ENCODE measurements around the gene CCAR1. TPM values are rescaled to one million over a fixed set of nuclear protein-coding genes. Genes with fewer than 3 reads are reported as not detected.
A peak's percentile ranks its signal among the peaks of the same experiment; 100 is the strongest.

CCAR1 gene
- total and polyA plus RNA-seq, 2 of the 13 experiments (the other 11 are each of a cell fraction or from before 2014, with no cell fraction given) = 74.5 to 81.6 TPM

DNA sequence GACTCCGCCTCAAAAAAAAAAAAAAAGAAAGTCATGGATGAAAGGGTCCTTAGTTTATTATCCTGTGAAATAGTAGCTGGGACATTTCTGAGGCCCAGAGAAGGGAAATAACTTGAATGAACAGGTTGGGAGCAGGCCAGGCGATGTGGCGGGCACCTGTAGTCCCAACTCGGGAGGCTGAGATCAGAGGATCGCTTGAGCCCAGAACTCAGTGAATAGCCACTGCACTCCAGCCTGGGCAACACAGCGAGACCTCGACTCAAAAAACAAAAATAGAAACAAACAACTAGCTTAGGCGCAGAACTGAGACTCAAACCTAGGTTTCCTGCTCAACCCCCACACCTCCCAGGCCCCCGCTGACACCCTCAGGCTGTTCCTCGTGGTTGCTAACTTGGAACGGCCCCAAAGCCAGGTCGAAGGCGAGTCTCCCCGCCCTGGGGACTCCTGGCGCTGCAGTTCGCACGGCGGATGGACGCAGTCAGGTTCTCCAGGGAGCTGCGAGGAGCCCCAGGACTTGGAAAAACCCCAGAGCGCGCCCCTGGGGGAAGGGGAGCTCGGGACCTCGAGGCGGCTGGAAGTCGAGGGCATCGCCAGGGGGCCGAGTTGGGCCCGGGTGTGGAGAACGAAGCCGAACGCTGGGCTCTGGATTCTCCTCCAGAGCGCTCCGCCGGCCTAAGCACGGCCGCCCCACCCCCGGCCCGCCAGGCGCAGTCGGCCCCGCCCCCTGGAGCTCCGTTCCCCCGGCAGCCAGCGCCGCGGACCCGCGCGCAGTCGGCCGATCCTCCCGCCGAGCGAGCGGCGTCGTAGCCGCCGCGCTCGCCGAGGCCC, 105.9 kb downstream of the CCAR1 start, which contains the start of gene STOX1 (continued):
- TF ChIP-seq ZNF292 (CRISPR knock-in tag; IDR thresholded peaks at IDR 0.05; ENCODE audit: borderline replicate concordance, low read depth) (peak; percentile 72; the same call in 1 of the 2 replicates), SP1 (IDR thresholded peaks at IDR 0.05) (no peak), SP1 (CRISPR knock-in tag; IDR thresholded peaks at IDR 0.05) (peak; percentile 32; the same call in 1 of the 2 replicates), ZNF333 (CRISPR knock-in tag; IDR thresholded peaks at IDR 0.05; ENCODE audit: borderline replicate concordance) (peak; percentile 29; the same call in 1 of the 2 replicates), ZSCAN25 (CRISPR knock-in tag; IDR thresholded peaks at IDR 0.05) (0 out of 2 replicates have a peak, but pooled peaks have one; percentile 28), FOXO1 (CRISPR knock-in tag; IDR thresholded peaks at IDR 0.05) (no peak), SMAD3 (CRISPR knock-in tag; IDR thresholded peaks at IDR 0.05) (0 out of 2 replicates have a peak, but pooled peaks have one; percentile 28), CHD4 (IDR thresholded peaks at IDR 0.05; ENCODE audit: borderline replicate concordance, low read length) (no peak), LCORL (IDR thresholded peaks at IDR 0.05) (no peak), LCORL (CRISPR knock-in tag; IDR thresholded peaks at IDR 0.05) (peak; percentile 23; the same call in 1 of the 2 replicates), FOXK1 (CRISPR knock-in tag; IDR thresholded peaks at IDR 0.05; ENCODE audit: borderline replicate concordance, low read depth) (no peak), ARNTL (CRISPR knock-in tag; IDR thresholded peaks at IDR 0.05) (0 out of 2 replicates have a peak, but pooled peaks have one; percentile 27), ZNF724P (CRISPR knock-in tag; IDR thresholded peaks at IDR 0.05; ENCODE audit: borderline replicate concordance) (0 out of 2 replicates have a peak, but pooled peaks have one; percentile 28), HDAC1 (CRISPR knock-in tag; IDR thresholded peaks at IDR 0.05) (peak; percentile 65; the same call in 1 of the 2 replicates), ARID2 (CRISPR knock-in tag; IDR thresholded peaks at IDR 0.05; ENCODE audit: borderline replicate concordance) (0 out of 2 replicates have a peak, but pooled peaks have one; percentile 28), ZNF317 (CRISPR knock-in tag; IDR thresholded peaks at IDR 0.05) (0 out of 2 replicates have a peak, but pooled peaks have one; percentile 20), STAG1 (CRISPR knock-in tag; IDR thresholded peaks at IDR 0.05) (peak; percentile 28), ZNF350 (CRISPR knock-in tag; IDR thresholded peaks at IDR 0.05; ENCODE audit: borderline replicate concordance, low read depth) (peak; percentile 55; the same call in 1 of the 2 replicates), NR2F1 (CRISPR knock-in tag; IDR thresholded peaks at IDR 0.05) (no peak), SIN3A (IDR thresholded peaks at IDR 0.05; ENCODE audit: borderline replicate concordance, low read depth, low read length) (no peak), ADNP (CRISPR knock-in tag; IDR thresholded peaks at IDR 0.05) (no peak), DMAP1 (CRISPR knock-in tag; IDR thresholded peaks at IDR 0.05) (peak; percentile 37), SRSF4 (IDR thresholded peaks at IDR 0.05; ENCODE audit: low read depth, low read length, poor library complexity, severe bottlenecking) (no peak)
- TF ChIP-seq, protein P1, sequence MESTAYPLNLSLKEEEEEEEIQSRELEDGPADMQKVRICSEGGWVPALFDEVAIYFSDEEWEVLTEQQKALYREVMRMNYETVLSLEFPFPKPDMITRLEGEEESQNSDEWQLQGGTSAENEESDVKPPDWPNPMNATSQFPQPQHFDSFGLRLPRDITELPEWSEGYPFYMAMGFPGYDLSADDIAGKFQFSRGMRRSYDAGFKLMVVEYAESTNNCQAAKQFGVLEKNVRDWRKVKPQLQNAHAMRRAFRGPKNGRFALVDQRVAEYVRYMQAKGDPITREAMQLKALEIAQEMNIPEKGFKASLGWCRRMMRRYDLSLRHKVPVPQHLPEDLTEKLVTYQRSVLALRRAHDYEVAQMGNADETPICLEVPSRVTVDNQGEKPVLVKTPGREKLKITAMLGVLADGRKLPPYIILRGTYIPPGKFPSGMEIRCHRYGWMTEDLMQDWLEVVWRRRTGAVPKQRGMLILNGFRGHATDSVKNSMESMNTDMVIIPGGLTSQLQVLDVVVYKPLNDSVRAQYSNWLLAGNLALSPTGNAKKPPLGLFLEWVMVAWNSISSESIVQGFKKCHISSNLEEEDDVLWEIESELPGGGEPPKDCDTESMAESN (CRISPR knock-in tag; conservative IDR thresholded peaks at IDR 0.05) = 0 out of 2 replicates have a peak, but pooled peaks have one; percentile 35
- TF ChIP-seq, protein P2, sequence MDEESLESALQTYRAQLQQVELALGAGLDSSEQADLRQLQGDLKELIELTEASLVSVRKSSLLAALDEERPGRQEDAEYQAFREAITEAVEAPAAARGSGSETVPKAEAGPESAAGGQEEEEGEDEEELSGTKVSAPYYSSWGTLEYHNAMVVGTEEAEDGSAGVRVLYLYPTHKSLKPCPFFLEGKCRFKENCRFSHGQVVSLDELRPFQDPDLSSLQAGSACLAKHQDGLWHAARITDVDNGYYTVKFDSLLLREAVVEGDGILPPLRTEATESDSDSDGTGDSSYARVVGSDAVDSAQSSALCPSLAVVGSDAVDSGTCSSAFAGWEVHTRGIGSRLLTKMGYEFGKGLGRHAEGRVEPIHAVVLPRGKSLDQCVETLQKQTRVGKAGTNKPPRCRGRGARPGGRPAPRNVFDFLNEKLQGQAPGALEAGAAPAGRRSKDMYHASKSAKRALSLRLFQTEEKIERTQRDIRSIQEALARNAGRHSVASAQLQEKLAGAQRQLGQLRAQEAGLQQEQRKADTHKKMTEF (CRISPR knock-in tag; IDR thresholded peaks at IDR 0.05) = peak; percentile 45; the same call in 1 of the 2 replicates
- TF ChIP-seq, protein P3, sequence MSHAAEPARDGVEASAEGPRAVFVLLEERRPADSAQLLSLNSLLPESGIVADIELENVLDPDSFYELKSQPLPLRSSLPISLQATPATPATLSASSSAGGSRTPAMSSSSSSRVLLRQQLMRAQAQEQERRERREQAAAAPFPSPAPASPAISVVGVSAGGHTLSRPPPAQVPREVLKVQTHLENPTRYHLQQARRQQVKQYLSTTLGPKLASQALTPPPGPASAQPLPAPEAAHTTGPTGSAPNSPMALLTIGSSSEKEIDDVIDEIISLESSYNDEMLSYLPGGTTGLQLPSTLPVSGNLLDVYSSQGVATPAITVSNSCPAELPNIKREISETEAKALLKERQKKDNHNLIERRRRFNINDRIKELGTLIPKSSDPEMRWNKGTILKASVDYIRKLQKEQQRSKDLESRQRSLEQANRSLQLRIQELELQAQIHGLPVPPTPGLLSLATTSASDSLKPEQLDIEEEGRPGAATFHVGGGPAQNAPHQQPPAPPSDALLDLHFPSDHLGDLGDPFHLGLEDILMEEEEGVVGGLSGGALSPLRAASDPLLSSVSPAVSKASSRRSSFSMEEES (CRISPR knock-in tag; IDR thresholded peaks at IDR 0.05) = 0 out of 2 replicates have a peak, but pooled peaks have one; percentile 23

Data from HepG2 (cell line).